NCI-H226 (cell line): ENCODE measurements around the gene CEP72.
"Not testable (repeated sequence)": the region's sequence is repeated elsewhere in the genome, so short reads cannot be mapped to it uniquely, and the experiment has no call there.

Source experiments
- DNase-seq: peaks from one replicate; pipeline ENCODE4 v3.0.0-alpha.2; 2015

CEP72 gene

GRCh38 chr5:618450-618849 is 6.3 kb downstream of the CEP72 start:
- DNase-seq: no peak

GRCh38 chr5:619444-619843 is 7.3 kb downstream of the CEP72 start:
- DNase-seq: no peak

GRCh38 chr5:620152-620551 is 8.0 kb downstream of the CEP72 start:
- no peak for DNase-seq

- no peak for DNase-seq
These were observed 8.5 kb downstream of the CEP72 start for GRCh38 chr5:620586-621180.

- DNase-seq: no peak
These were observed 9.2 kb downstream of the CEP72 start for GRCh38 chr5:621341-621761.

- DNase-seq: no peak
These were observed 10.2 kb downstream of the CEP72 start for GRCh38 chr5:622359-622758.

- no peak for DNase-seq
These were observed 10.9 kb downstream of the CEP72 start for GRCh38 chr5:622946-623522.

- DNase-seq: no peak
These were observed 11.4 kb downstream of the CEP72 start for GRCh38 chr5:623531-623930.

- no peak for DNase-seq
These were observed 12.2 kb downstream of the CEP72 start for GRCh38 chr5:624118-624950.

GRCh38 chr5:624951-625230 is 12.8 kb downstream of the CEP72 start:
- DNase-seq: no peak

- DNase-seq: no peak
These were observed 13.4 kb downstream of the CEP72 start for GRCh38 chr5:625516-625915.

GRCh38 chr5:626850-627249 is 14.7 kb downstream of the CEP72 start:
- DNase-seq: no peak

- DNase-seq: no peak
These were observed 15.7 kb downstream of the CEP72 start for GRCh38 chr5:627840-628239.

- not testable (repeated sequence) for DNase-seq
These were observed 16.4 kb downstream of the CEP72 start for GRCh38 chr5:628351-629205.

GRCh38 chr5:633501-633955 is 21.4 kb downstream of the CEP72 start:
- DNase-seq: no peak

GRCh38 chr5:634191-634590 is 22.1 kb downstream of the CEP72 start:
- DNase-seq: no peak

GRCh38 chr5:635306-636055 is 23.3 kb downstream of the CEP72 start:
- DNase-seq: no peak

GRCh38 chr5:636951-637350 is 24.8 kb downstream of the CEP72 start:
- DNase-seq: no peak

- no peak for DNase-seq
These were observed 25.7 kb downstream of the CEP72 start for GRCh38 chr5:637581-638450.

GRCh38 chr5:638501-639252 is 26.5 kb downstream of the CEP72 start:
- DNase-seq: no peak

GRCh38 chr5:639253-639530 is 27.1 kb downstream of the CEP72 start:
- no peak for DNase-seq
